WTC11 (cell line): ENCODE results near the gene MXD3.

Experiments
- CBFB ChIP-seq: sonication (generic); formaldehyde crosslinking; IDR thresholded peaks from 2 replicates; pipeline ENCODE4 v1.8.1; 2022; ENCODE audit warnings: mild to moderate bottlenecking, low read depth, missing genetic modification reagents
- CREM ChIP-seq: sonication (generic); formaldehyde crosslinking; IDR thresholded peaks from 2 replicates; pipeline ENCODE4 v1.8.1; 2022; ENCODE audit warnings: mild to moderate bottlenecking, missing genetic modification reagents, moderate library complexity
- GABPB1 ChIP-seq: sonication (generic); formaldehyde crosslinking; IDR thresholded peaks from 2 replicates; pipeline ENCODE4 v1.8.1; 2023; ENCODE audit warnings: mild to moderate bottlenecking, missing genetic modification reagents
- IRF2 ChIP-seq: sonication (generic); formaldehyde crosslinking; IDR thresholded peaks from 2 replicates; pipeline ENCODE4 v1.8.0; 2022; ENCODE audit warnings: low read depth, missing genetic modification reagents, borderline replicate concordance
- JUN ChIP-seq: sonication (generic); formaldehyde crosslinking; IDR thresholded peaks from 2 replicates; pipeline ENCODE4 v1.8.0; 2023; ENCODE audit warnings: mild to moderate bottlenecking, missing genetic modification reagents
- TF ChIP-seq, protein P1 (sequence below): fragments of 200-600 bp; IDR thresholded peaks from 2 replicates; pipeline ENCODE4 v1.8.0; 2022; ENCODE audit warnings: antibody characterized with exemption

- no peak for TF ChIP-seq JUN
- no peak for TF ChIP-seq CREM (CRISPR knock-in tag)
- no peak for TF ChIP-seq CBFB (CRISPR knock-in tag)
- no peak for TF ChIP-seq IRF2 (CRISPR knock-in tag)
- TF ChIP-seq GABPB1 (CRISPR knock-in tag): no peak
- TF ChIP-seq, protein P1, sequence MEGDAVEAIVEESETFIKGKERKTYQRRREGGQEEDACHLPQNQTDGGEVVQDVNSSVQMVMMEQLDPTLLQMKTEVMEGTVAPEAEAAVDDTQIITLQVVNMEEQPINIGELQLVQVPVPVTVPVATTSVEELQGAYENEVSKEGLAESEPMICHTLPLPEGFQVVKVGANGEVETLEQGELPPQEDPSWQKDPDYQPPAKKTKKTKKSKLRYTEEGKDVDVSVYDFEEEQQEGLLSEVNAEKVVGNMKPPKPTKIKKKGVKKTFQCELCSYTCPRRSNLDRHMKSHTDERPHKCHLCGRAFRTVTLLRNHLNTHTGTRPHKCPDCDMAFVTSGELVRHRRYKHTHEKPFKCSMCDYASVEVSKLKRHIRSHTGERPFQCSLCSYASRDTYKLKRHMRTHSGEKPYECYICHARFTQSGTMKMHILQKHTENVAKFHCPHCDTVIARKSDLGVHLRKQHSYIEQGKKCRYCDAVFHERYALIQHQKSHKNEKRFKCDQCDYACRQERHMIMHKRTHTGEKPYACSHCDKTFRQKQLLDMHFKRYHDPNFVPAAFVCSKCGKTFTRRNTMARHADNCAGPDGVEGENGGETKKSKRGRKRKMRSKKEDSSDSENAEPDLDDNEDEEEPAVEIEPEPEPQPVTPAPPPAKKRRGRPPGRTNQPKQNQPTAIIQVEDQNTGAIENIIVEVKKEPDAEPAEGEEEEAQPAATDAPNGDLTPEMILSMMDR: no peak
Observed at GRCh38 chr5:177344891-177345290, 33.2 kb upstream of the MXD3 start.
